ENCODE data around the gene KLHL2. TPM values are rescaled to one million over a fixed set of nuclear protein-coding genes. Genes with fewer than 3 reads are reported as not detected.

KLHL2 gene
- total RNA-seq, 6 donors from 2014 or later = 25.1 to 57.6 (median 41.5) TPM

- Histone ChIP-seq H3K4me3 (peak overlapping the region in 3 of 4 donors; percentile 77 to 99 (median 82)), H3K27me3 (no peaks in the 10 kb centered on the region), H3K36me3 (peaks cover 0 to 13% (median 3%) of the 10 kb centered on the region in 4 donors), H3K4me1 (peaks cover 18 to 30% (median 26%) of the 10 kb centered on the region in 4 donors), H3K9me3 (no peaks in the 10 kb centered on the region), H3K27ac (peak overlapping the region in 2 of 4 donors; percentile 91 to 95)
- WGBS, 2 donors = 38 to 48% methylated on average over 4 of the region's 4 CpGs
- TF ChIP-seq POLR2A (IDR thresholded peaks at IDR 0.05) (no peak), CTCF (IDR thresholded peaks at IDR 0.05) (no peak), EP300 (IDR thresholded peaks at IDR 0.05) (no peak), POLR2AphosphoS5 (IDR thresholded peaks at IDR 0.05) (no peak)
- ATAC-seq (ENCODE audit: low FRiP score in 2 of 2) = no peak
- no peak for DNase-seq
Observed at GRCh38 chr4:165328708-165329107, 121.3 kb downstream of the KLHL2 start.

- H3K27ac ChIP-seq = peak overlapping the region in 1 of 4 donors; percentile 50
- WGBS, 2 donors = 83 to 88% methylated on average over 2 of the region's 2 CpGs
- no peak for DNase-seq
- peak overlapping the region in 3 of 4 donors; percentile 77 to 99 (median 82) for H3K4me3 ChIP-seq
- peaks cover 0 to 26% (median 3%) of the 10 kb centered on the region in 4 donors for H3K36me3 ChIP-seq
- H3K4me1 ChIP-seq = peaks cover 18 to 30% (median 26%) of the 10 kb centered on the region in 4 donors
- no peak for ATAC-seq (ENCODE audit: low FRiP score in 2 of 2)
- no peaks in the 10 kb centered on the region for H3K27me3 ChIP-seq
- no peaks in the 10 kb centered on the region for H3K9me3 ChIP-seq
- TF ChIP-seq POLR2AphosphoS5 (IDR thresholded peaks at IDR 0.05) (no peak), CTCF (IDR thresholded peaks at IDR 0.05) (no peak), EP300 (IDR thresholded peaks at IDR 0.05) (no peak), POLR2A (IDR thresholded peaks at IDR 0.05) (no peak)
Observed at GRCh38 chr4:165330071-165330470, 122.7 kb downstream of the KLHL2 start.

- 73 to 89% methylated on average over 5 of the region's 5 CpGs for WGBS, 2 donors
- H3K4me1 ChIP-seq = peaks cover 18 to 34% (median 25%) of the 10 kb centered on the region in 4 donors
- TF ChIP-seq EP300 (IDR thresholded peaks at IDR 0.05) (no peak), POLR2AphosphoS5 (IDR thresholded peaks at IDR 0.05) (no peak), CTCF (IDR thresholded peaks at IDR 0.05) (no peak), POLR2A (IDR thresholded peaks at IDR 0.05) (no peak)
Observed at GRCh38 chr4:165330666-165331065, 123.3 kb downstream of the KLHL2 start.

GRCh38 chr4:165331359-165331758 is 124.0 kb downstream of the KLHL2 start:
- 64 to 80% methylated on average over 1 of the region's 1 CpG for WGBS, 2 donors
- ATAC-seq (ENCODE audit: low FRiP score in 2 of 2) (no peak), DNase-seq (no peak)
- no peak overlapping the region for H3K27ac ChIP-seq
- H3K9me3 ChIP-seq = no peaks in the 10 kb centered on the region
- TF ChIP-seq POLR2A (IDR thresholded peaks at IDR 0.05) (no peak), POLR2AphosphoS5 (IDR thresholded peaks at IDR 0.05) (no peak), CTCF (IDR thresholded peaks at IDR 0.05) (no peak), EP300 (IDR thresholded peaks at IDR 0.05) (no peak)
- H3K27me3 ChIP-seq = no peaks in the 10 kb centered on the region
- H3K4me1 ChIP-seq = peaks cover 12 to 31% (median 20%) of the 10 kb centered on the region in 4 donors
- peaks cover 0 to 35% (median 3%) of the 10 kb centered on the region in 4 donors for H3K36me3 ChIP-seq
- H3K4me3 ChIP-seq = peak overlapping the region in 2 of 4 donors; percentile 15 to 99

More at GRCh38 chr4:165330666-165331065, 123.3 kb downstream of the KLHL2 start:
- Histone ChIP-seq H3K27ac (no peak overlapping the region), H3K4me3 (peak overlapping the region in 3 of 4 donors; percentile 5 to 99 (median 77)), H3K9me3 (no peaks in the 10 kb centered on the region), H3K27me3 (no peaks in the 10 kb centered on the region), H3K36me3 (peaks cover 0 to 32% (median 3%) of the 10 kb centered on the region in 4 donors)
- no peak for ATAC-seq (ENCODE audit: low FRiP score in 2 of 2)
- DNase-seq = no peak

GRCh38 chr4:165331823-165332222 is 124.5 kb downstream of the KLHL2 start:
- Histone ChIP-seq H3K4me1 (peaks cover 11 to 29% (median 17%) of the 10 kb centered on the region in 4 donors), H3K27me3 (no peaks in the 10 kb centered on the region), H3K9me3 (no peaks in the 10 kb centered on the region), H3K27ac (no peak overlapping the region), H3K36me3 (peaks cover 0 to 36% (median 3%) of the 10 kb centered on the region in 4 donors), H3K4me3 (peak overlapping the region in 2 of 4 donors; percentile 15 to 99)
- WGBS, 2 donors = 63 to 87% methylated on average over 10 of the region's 10 CpGs
- DNase-seq (no peak), ATAC-seq (ENCODE audit: low FRiP score in 2 of 2) (no peak)
- TF ChIP-seq POLR2A (IDR thresholded peaks at IDR 0.05) = no peak
- TF ChIP-seq CTCF (IDR thresholded peaks at IDR 0.05) = no peak
- TF ChIP-seq EP300 (IDR thresholded peaks at IDR 0.05) = no peak
- TF ChIP-seq POLR2AphosphoS5 (IDR thresholded peaks at IDR 0.05) = no peak
